H4 (cell line): ENCODE data around the gene SIPA1L2. TPM values are rescaled to one million over a fixed set of nuclear protein-coding genes. Genes with fewer than 3 reads are reported as not detected.
A peak's percentile ranks its signal among the peaks of the same experiment; 100 is the strongest.
"Not testable (repeated sequence)": the region's sequence is repeated elsewhere in the genome, so short reads cannot be mapped to it uniquely, and the experiment has no call there.

Experiments used
- DNase-seq: peaks from one replicate; pipeline ENCODE4 v3.0.0-alpha.2; 2015; ENCODE audit warnings: low spot score
- total RNA-seq: library from RNA; depleted of rRNA; stranded (reverse); fragments of >200 nt; shearing (Covaris generic); gene quantifications from 2 replicates; pipeline ENCODE4 v1.2.3, GENCODE V29; 2014

The SIPA1L2 gene
- total RNA-seq, 1 experiment from 2014 or later: 10.6 TPM

DNA sequence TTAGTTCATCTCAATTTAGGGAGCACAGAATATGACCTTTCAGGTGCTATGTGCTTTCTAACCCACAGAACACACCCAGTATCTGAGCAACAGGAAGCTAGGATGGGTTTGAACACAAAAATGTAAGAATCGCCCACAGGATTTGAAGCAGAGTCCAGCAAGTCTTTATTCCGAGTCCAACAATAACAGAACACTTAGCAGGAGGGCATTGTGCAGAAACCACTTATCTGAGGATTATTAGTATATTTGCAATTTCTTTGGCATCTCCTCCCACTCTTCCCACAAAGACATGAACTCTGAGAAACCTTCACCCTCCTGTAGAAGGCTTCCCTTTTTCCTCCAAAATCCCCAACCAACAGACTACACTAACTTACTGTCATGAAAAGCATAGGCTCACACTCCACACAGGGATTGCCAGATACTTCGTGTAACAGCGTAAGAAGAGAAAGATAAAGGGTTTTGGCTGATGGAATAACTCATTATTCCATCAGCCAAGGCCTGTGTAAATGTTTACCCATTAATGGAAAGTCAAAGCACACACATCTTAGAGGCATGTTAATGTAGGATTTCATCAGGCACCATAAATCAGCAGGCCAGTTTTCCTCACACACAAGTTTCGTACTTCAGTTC is 16.1 kb downstream of the SIPA1L2 start:
- peak; percentile 75 for DNase-seq

DNA sequence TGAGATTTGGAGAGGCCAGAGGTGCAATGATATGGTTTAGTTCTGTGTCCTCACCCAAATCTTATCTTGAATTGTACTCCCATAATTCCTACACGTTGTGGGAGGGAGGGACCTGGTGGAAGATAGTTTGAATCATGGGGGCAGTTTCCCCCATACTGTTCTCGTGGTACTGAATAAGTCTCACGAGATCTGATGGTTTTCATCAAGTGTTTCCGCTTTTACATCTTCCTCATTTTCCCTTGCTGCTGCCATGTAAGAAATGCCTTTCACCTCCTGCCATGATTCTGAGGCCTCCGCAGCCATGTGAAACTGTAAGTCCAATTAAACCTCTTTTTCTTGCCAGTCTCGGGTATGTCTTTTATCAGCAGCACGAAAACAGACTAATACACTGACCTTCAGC is 17.1 kb downstream of the SIPA1L2 start:
- not testable (repeated sequence) for DNase-seq

DNA sequence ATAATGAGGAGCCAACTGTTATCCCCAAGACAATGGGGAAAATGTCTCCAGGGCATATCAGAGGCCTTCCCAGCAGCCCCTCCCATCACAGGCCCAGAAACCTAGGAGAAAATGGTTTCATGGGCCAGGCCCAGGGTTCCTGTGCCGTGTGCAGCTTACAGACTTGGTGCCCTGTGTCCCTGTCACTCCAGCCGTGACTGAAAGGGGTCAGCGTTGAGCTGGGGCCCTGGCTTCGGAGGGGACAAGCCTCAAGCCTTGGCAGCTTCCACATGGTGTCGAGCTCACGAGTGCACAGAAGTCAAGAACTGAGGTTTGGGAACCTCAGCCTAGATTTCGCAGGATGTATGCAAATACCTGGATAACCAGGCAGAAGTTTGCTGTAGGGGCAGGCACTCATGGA is 18.1 kb downstream of the SIPA1L2 start:
- DNase-seq: no peak

GRCh38 chr1:232610902-232611745 is 18.8 kb downstream of the SIPA1L2 start:
- DNase-seq: not testable (repeated sequence)

GRCh38 chr1:232610192-232610901 is 19.6 kb downstream of the SIPA1L2 start:
- no peak for DNase-seq

DNA sequence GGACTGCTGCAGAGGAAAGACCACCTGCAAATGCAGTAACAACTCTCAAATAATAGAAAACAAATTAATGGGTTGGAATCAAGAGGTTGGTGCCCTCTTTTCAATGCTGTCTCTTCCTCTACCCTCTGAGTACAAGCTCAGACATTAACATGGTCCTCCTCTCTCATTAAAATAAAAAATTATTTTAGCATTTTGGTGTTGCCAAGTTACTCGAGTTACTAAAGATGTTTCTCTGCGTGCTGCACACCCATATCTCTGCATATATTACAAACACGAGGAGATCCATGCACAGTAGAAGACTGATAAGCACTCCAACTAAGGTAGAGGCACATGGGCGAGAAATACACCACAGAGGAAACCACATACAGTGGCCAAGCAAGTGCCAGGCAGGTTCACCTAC is 21.5 kb downstream of the SIPA1L2 start:
- no peak for DNase-seq

GRCh38 chr1:232602622-232603021 is 27.3 kb downstream of the SIPA1L2 start:
- no peak for DNase-seq

DNA sequence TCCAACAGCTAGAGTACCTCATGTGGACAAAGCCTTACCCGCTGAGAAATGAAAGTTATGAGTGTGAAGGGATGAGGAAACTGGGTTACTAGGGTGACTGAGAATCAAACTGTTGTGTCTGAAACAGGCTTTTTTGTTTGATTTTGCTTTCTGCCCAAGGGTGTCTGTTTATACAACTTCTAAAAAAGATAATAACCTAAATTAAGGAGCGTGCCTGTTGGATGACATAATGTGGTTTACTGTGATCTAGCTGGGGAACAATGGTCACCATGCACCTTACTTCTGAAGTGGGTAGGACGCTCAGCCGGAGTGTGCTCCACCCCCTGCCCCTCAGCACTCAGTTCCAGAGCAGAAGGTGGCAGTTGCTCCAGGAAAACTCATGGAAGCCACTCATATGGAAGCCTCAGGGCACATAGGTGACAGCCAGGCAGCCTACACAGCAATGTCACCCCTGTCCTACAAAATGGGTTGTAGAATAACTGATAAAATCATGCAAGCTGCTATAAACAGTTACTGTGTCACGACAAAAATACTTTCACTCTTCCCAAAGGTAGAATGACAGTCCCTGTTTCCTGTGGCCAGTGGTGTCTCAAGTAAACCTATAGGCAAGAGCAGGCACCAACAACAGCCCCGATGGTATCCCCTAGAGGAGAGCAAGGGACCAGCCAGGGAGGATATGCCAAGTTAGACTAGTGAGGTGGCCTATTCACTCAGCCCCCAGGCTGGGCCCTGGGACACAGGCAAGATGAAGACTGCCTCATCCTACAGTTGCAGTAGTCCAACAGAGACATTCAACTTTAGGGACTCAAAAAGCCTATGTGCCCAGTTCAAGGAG is 29.3 kb downstream of the SIPA1L2 start:
- DNase-seq: peak; percentile 69

DNA sequence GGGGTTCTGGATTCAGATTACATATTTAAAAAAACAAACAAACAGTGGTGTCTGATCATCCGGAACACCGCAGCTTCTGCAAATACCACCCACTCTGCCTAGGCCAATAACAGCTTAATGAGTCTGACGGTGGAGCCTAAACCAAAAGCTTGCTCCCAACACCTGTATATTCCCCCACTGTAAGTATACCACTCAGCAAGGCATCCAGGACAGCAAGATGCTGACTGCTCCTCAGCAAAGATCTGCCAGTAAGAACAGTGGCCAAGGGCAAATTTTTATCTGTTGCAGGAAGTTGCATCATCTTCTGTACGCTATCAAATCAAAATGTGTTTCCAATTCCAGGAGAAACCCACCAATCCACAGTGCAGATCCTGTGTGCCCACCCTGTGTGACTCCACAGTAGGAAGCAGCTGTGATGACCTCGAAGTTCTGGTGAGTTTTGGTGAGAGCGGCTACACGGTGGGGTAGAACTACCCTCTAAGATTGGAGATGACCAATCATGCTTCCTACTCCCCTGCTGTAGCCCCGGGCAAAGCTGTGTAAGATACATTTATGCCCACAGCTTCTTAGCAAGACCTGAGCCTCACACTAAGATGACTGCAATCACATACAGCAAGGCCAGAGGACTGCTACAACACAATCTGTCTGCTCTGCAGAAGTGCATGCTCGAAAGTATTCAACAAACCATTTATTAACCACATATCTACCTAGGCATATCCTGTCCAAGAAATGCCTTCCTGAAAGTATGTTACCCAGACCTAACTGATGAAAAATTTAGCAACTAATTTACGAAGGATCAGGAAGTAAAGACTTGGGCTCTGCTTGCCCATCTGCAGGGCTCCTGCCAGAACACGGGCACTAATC is 30.5 kb downstream of the SIPA1L2 start:
- peak; percentile 23 for DNase-seq

- DNase-seq: no peak
Measured at GRCh38 chr1:232598837-232599177, 31.1 kb downstream of the SIPA1L2 start.

DNA sequence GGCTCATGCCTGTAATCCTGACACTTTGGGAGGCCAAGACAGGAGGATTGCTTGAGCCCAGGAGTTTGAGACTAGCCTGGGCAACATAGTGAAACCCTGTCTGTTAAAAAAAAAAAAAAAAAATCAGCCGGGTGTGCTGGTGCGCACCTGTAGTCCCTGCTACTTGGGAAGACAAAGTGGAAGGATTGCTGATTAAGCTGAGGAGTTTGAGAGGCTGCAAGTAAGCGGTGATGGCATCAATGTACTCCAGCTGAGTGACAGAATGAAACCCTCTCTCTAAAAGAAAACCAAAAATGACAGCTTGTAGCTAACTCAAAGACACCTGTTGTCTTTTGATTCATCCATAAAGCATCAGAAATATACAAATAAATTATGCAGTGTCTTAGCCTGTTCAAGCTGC is 31.8 kb downstream of the SIPA1L2 start:
- no peak for DNase-seq

GRCh38 chr1:232597721-232598120 is 32.2 kb downstream of the SIPA1L2 start:
- no peak for DNase-seq

GRCh38 chr1:232596666-232597303 is 33.1 kb downstream of the SIPA1L2 start:
- DNase-seq: no peak

DNA sequence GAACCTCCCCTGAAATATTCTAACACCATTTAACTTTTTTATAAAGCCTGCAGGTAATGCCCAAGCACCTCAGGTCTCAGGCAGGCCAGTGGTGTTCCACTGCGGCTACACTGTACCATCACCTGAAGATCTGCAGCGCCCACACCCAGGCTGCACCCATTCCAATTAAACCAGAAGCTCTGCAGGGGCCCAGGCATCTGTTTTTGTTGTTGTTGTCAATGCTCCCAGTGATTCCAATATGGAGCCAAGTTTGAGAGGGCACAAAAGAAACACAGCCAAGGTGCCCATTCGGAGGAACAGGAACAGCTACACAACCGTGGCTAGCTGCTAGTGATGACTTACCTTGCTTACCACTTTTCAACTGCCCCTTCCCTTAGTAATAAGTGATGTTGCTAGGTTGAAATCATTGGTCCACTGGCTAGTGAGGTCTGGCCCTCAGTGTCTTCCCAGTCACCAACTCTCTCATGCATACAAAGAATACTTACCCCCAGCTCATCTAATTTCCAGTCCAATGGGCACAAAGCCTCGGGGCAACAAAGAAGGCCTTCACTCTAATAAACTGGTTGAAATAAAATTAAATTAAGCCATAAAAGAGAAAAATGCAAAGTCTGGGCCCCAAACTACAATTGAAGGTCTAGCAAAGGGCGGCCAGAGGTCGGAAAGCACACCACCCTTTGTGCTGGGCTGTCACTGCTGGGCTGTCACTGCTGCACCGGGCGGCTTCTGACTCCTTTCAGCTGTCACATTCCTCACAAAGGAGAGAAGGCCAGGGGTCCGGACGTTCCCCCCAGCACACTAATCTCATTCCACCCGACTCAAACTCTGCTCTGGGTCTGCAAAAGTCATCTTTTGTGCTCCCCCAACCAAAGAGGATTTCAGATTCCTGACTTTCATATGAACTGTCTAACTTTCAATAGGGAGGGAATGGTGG is 34.9 kb downstream of the SIPA1L2 start:
- no peak for DNase-seq

DNA sequence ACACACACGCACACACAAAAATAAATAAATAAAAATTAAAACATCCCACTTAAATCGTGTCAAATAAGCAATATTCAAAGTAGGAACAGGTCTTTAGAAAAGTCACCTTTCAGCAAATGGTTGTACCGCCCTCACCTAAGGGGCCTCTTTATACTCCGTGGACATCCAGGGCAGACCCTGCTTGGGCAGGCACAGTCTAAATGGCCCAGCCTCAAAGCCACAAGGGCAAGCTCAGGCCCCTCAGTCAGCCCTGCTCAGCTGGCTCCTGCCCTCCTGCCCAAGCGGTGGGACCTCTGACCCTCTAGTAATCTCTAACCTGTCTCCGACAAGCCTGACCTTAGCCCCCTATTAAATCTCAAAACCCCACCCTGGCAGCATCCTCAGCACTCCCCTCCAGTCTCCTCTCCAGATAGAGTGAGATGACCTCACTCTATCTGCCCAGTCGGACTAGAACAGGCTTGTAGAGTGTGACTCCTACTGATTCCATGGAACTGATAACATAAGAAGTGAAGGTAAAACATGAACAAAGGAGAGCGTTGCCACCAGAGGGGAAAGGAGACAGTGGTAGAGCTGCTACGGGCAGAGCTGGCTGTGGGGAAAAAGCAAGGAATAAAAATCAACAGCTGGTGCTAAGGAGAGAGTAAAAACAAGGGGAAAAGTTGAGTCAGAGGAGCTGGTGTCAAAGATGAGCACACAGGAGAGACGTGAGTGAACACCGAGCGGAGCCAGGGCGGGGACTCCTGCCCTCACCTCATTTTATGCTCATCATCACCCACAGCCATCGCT is 36.0 kb downstream of the SIPA1L2 start:
- no peak for DNase-seq

DNA sequence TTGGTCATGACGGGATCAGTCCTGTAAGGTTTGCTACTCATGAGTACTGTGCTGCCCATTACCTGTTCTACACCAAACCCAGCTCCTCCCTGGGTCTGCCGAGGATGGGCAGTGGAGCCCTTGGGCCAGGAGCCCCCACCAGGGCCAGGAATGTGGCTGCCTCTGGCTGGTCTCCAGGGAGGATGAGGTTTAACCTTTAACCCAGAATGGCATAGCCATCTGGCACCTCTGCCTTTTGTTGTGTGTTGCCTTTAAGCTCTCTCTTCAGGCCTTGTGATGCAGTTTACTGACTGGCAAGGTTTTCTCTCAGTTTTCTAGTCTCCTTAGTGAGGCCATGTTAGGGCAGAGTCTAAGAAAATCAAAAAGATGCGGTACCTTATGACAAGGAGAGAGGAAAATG is 38.6 kb downstream of the SIPA1L2 start:
- DNase-seq: no peak

- DNase-seq: no peak
Measured at GRCh38 chr1:232590744-232591082, 39.2 kb downstream of the SIPA1L2 start.
